ENCODE measurements around the gene AMER3.
"Not testable (repeated sequence)": the region's sequence is repeated elsewhere in the genome, so short reads cannot be mapped to it uniquely, and the experiment has no call there.

The AMER3 gene, protein sequence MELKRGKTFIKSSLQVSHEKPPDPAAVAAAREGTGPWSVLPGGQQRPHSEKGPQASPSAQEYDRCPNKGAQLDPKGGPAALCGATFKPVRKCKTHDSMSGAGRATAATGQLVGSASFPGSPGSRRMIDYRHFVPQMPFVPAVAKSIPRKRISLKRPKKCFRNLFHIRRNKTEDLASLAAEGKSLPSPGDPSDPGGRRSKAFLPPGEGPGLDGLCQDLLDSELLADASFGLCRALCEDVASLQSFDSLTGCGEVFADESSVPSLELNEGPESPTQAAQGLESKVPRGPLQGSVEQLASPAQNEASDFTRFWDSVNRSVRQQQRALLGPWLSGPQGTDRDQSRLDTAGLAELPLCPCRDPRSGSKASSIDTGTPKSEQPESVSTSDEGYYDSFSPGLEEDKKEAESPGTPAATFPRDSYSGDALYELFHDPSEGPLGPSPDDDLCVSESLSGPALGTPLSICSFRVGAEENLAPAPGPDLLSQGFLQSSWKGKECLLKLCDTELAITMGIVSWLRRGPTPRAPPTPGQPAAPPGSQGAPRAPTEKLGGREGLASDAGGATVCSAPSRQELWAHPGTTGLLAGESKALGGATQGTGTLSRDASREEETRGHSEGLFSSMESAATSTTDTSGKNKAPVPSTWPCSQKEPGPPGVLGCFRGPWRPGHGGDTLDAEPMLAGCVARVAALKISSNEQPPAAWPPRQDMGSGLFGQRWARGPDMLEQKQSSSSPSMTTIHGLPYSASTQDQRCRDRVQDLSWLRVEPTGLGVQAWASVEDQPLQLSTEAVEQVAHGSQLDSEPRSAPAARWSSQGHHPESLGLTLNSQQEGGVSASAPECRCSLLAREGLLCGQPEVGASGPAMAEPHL

GRCh38 chr2:130755256-130756052 lies at the start of gene AMER3:
AMER3 (plus strand) TSS chr2:130755540; CDS start chr2:130762073, 6,533 bp downstream.
- no peak for DNase-seq

- not testable (repeated sequence) for DNase-seq
Observed at GRCh38 chr2:130714795-130715194, 40.5 kb upstream of the AMER3 start.

- no peak for DNase-seq
Observed at GRCh38 chr2:130720036-130720435, 35.3 kb upstream of the AMER3 start.

DNA sequence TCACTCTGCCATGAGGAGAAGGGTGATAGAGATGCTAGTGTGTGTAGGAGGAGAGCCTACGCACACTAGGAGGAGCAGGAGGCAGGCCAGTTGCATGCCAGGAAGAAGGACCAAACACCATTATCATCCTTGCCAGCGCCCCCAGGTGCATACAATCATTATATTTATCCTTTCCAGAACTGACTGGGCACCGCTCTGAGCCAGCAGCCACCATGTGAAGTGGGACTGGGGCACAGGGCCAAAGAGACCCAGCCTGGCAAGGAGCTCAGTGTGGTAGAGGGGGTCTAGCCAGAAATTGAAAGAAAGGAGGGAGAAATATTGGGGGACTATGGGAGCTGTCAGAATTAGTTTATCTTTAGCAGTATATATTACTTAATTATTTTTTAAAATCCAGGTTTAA lies 34.8 kb upstream of the AMER3 start:
- no peak for DNase-seq

DNA sequence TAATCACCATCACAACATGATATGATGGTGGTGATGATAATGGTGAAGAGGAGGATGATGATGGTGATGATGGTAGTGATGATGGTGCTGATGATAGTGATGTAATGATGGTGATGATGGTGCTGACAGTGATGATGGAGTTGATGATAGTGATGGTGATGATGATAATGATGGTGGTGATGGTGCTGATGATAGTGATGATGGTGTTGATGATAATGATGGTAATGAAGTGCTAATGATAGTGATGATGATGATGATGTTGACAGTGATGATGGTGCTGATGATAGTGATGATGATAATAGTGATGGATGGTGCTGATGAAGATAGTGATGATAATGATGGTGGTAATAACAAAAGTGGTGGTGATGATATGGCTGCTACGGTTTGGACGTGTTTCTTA lies 30.9 kb upstream of the AMER3 start:
- DNase-seq, result no peak

DNA sequence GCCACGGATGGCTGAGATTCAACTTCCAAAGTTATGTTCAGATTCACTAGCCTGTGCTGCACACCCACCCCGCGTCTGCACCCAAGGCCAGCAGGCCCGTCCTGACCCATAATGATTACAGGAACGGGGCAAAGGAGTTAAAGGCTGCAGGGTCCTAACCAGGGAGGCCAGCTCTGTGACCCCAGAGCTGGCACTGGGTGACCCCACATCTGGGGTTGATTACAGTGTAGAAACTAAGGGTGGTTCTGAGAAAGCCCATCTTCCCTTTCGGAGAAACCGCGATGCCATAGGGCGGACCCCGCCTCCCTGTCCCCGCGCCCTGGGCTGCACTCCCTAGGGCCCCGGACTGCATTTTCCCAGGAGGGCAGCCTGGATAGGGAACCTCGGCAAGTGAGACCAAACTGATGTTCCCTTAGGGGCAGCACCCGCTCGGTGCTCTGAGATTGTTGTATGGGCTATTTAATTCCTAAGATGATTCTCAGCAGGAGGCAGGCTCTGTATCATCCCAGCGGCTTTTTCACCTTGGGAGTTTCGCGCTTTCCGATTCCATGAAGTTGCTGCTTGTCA lies 28.6 kb upstream of the AMER3 start:
- DNase-seq, result no peak

DNA sequence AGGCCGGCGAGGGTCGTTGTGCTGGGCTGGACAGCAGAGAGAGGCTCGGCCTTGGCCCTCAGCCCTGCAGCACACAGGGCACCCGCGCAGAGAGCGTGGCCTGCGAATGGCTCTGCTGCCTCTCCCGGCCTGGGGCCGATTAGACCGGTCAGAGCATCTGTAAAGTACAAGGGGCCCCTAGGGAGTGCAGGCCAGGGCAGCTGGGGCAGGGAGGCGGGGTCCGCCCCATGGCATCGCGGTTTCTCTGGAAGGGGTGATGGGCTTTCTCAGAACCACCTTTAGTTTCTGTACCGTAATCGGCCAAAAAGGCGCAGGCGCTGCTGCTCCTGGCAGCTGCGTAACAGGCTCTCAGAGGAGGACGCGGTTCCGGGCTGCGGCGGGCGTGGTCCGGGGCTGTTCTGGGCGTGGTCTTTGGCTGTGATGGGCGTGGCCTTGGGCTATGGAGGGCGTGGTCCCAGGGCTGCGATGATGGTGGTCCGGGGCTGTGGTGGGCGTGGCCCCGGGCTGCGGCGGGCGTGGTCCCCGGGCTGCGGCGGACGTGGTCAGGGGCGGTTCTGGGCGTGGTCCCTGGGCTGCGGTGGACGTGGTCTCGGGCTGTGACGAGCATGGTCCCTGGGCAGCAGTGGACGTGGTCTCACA lies 27.9 kb upstream of the AMER3 start:
- peak; percentile 95 for DNase-seq

DNA sequence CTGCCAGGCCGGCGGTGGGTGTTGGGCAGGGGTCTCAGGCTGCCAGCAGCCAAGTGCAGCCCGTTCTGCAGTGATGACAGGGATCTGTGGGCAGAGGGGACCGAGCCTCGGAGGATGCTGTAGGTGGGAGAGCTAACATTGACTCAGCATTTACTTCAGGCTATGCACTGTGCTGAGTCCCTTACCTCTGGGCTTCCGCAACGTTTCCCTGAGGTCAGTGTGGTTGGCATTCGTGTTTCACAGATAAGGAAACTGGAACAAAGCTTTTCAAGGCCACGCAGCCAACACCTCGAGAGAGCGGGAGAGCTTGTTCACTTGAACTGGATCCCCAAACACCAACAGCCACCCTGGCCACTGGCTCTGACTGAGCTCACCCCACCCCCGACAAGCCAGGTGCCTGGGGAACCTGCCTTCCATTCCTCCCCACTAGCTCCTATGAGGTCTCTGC lies 27.3 kb upstream of the AMER3 start:
- DNase-seq, result peak; percentile 48

- DNase-seq, result no peak
Observed at GRCh38 chr2:130728549-130729316, 26.6 kb upstream of the AMER3 start, which contains the start of gene GPR148. GPR148 (plus strand) TSS chr2:130729070; CDS start chr2:130729152, 82 bp downstream.

DNA sequence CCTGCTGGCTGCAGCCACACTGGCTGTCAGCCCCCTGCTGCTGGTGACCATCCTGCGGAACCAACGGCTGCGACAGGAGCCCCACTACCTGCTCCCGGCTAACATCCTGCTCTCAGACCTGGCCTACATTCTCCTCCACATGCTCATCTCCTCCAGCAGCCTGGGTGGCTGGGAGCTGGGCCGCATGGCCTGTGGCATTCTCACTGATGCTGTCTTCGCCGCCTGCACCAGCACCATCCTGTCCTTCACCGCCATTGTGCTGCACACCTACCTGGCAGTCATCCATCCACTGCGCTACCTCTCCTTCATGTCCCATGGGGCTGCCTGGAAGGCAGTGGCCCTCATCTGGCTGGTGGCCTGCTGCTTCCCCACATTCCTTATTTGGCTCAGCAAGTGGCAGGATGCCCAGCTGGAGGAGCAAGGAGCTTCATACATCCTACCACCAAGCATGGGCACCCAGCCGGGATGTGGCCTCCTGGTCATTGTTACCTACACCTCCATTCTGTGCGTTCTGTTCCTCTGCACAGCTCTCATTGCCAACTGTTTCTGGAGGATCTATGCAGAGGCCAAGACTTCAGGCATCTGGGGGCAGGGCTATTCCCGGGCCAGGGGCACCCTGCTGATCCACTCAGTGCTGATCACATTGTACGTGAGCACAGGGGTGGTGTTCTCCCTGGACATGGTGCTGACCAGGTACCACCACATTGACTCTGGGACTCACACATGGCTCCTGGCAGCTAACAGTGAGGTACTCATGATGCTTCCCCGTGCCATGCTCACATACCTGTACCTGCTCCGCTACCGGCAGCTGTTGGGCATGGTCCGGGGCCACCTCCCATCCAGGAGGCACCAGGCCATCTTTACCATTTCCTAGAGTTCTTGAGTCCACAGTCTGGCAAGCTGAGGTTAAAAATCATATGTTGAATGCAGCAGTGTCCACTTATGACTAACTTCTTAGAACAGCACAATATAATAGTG lies 25.7 kb upstream of the AMER3 start:
- no peak for DNase-seq

DNA sequence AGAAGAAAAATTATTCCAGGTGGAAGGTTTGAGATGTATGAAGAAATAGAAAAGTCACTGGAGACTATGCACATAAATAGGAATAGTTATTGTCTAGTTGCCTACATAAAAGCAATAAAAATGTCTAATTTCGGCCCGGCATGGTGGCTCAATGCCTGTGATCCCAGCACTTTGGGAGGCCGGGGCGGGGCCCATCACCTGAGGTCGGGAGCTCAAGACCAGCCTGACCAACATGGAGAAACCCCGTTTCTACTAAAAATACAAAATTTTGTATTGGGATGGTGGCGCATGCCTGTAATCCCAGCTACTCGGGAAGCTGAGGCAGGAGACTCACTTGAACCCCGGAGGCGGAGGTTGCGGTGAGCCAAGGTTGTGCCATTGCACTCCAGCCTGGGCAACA lies 23.1 kb upstream of the AMER3 start:
- not testable (repeated sequence) for DNase-seq

DNA sequence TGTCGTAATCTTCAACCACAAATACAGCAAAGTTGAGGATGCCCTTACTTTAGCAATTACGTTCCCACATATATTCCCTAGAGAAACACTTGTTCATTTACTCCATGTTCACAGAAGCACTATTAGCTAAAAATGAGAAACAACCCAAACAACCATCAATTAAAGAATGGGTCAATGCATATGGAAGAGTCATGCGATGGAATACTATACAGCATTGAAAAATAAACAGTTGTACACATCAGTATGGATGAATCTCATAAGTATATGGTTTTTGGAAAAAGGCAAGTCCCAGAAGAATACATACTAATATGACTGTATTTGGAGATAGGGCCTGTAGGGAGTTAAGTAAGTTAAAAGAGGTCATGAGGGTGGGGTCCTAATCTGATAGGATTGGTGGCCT lies 20.1 kb upstream of the AMER3 start:
- no peak for DNase-seq

DNA sequence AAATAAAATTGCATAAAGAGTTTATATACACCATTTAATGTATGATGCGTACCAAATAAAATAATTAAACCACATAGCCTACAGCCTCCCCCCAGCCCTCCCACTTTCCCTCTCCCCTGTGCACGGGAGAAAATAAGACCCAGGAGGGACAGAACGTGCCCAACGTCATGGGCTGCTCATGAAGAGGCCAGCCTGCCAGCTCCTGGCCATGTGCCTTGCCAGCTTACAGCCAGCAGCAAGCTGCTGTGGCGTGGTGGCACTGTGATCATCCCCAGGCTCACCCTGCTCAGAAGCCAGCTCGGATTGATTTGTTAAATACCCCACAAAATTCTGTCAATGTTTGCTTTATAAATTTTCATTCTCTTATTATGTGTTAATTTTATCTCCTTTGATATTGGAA lies 18.9 kb upstream of the AMER3 start:
- no peak for DNase-seq

DNA sequence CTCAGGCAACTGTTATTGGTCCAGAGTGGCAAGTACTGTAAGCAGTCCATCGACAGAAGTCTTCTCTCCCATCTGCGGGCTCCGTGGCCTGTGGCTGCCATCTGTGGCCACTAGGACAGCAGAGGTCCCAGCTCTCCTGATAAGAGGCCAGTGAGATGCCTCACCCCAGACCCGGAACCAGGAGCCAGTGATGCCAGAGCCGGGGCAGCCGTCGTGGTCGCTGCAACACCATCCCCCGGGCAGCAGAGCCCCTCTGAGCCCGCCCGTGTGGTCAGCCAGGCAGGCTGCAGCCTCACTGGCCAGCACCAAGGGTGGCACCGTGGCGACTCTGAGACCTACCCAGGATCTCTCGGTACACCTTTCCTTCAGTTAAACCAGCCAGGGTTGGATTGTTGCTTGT lies 17.7 kb upstream of the AMER3 start:
- DNase-seq, result no peak

GRCh38 chr2:130740671-130741070 lies 14.7 kb upstream of the AMER3 start:
- no peak for DNase-seq

DNA sequence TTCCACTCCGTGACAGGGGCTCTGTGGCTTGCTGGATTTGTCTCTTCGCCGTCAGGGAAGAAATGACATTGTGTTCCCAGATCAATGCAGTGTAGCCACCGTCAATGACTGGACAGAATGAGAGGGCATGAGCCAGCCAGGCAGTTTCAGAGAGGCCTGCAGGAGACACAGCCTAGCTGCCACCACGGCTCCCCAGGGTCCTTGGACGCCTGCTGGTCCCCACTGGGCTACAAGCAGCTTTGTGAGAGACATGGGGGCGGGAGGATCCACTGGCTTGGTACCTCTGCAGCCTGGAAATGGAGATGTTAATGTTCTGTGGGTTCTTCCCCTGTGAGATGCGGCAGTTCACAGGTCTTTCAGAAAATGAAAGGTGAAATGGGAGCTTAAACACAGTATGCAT lies 12.1 kb upstream of the AMER3 start:
- no peak for DNase-seq

GRCh38 chr2:130744287-130745117 lies 10.8 kb upstream of the AMER3 start:
- DNase-seq, result no peak

GRCh38 chr2:130749078-130749477 lies 6.3 kb upstream of the AMER3 start:
- DNase-seq, result no peak

DNA sequence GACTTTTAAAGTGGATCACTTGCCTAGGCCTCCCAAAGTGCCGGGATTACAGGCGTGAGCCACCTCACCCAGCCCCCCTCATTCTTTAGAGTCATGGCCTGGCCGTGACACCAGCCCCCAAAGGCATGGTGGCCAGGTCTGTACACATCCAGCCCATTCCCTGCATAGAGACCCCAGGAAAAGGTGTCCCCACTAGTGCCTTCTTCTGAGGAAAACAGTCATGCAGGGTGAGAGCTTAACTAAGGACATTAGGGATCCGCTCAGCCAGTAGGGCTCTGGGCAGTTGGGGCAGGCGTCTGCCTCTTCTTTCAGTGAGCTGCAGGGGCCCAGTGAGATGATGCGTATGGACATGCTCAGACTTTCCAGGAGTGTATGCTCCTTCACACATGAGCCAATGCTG lies 5.7 kb upstream of the AMER3 start:
- DNase-seq, result no peak
